CD14-positive monocyte (primary cell): ENCODE results near the gene FGFR1OP2. TPM values are rescaled to one million over a fixed set of nuclear protein-coding genes. Genes with fewer than 3 reads are reported as not detected.

Source experiments
- DNase-seq, 3 donors: peaks; one replicate each; pipeline ENCODE4 v3.0.0-alpha.2; 2011 to 2022
- H2AFZ ChIP-seq: 2 replicates; pipeline ENCODE4 v1.6.0; 2012; ENCODE audit warnings: mild to moderate bottlenecking, low read depth, low read length, inconsistent platforms; ENCODE audit not compliant: insufficient read depth, poor library complexity, severe bottlenecking
- H3K27ac ChIP-seq, 2 donors: 1 replicate in 1 of 2; 2 replicates in 1 of 2; pipeline ENCODE4 v1.5.1; 2012 to 2013; ENCODE audit warnings: low read length in 2 of 2, control low read depth in 1 of 2, inconsistent platforms in 1 of 2, low read depth in 1 of 2, mild to moderate bottlenecking in 1 of 2
- H3K27me3 ChIP-seq, 2 donors: one replicate each; pipeline versions ENCODE4 v1.6.0 to v1.6.1; 2011 to 2013; ENCODE audit warnings: low read length in 2 of 2; ENCODE audit not compliant: control insufficient read depth in 2 of 2, insufficient read depth in 2 of 2
- H3K36me3 ChIP-seq, 2 donors: replicated peaks in 1 of 2; 1 replicate in 1 of 2; 2 replicates in 1 of 2; pipeline versions ENCODE4 v1.5.1 to v1.6.1; 2012 to 2013; ENCODE audit warnings: low read length in 2 of 2, control low read depth in 1 of 2, inconsistent platforms in 1 of 2, mild to moderate bottlenecking in 1 of 2; ENCODE audit not compliant: insufficient read depth in 2 of 2, control insufficient read depth in 1 of 2
- H3K4me1 ChIP-seq, 2 donors: 1 replicate in 1 of 2; 2 replicates in 1 of 2; pipeline versions ENCODE4 v1.5.1 to v1.6.1; 2012 to 2013; ENCODE audit warnings: low read length in 2 of 2, control low read depth in 1 of 2, inconsistent platforms in 1 of 2, mild to moderate bottlenecking in 1 of 2, moderate library complexity in 1 of 2; ENCODE audit not compliant: insufficient read depth in 2 of 2, control insufficient read depth in 1 of 2
- H3K4me2 ChIP-seq: replicated peaks from 2 replicates; pipeline ENCODE3; 2012; ENCODE audit warnings: low read length, moderate library complexity, mild to moderate bottlenecking; ENCODE audit not compliant: poor library complexity, severe bottlenecking; ENCODE audit errors: extremely low read depth
- H3K4me3 ChIP-seq, 3 experiments: fragments of 200-600 bp in 1 of 3; sonication (generic) in 1 of 3; replicated peaks in 1 of 3; 1 replicate in 2 of 3; 2 replicates in 1 of 3; pipeline ENCODE4 v1.5.1; 2011 to 2013; ENCODE audit warnings: low read length in 3 of 3, mild to moderate bottlenecking in 3 of 3, control low read depth in 2 of 3, low read depth in 2 of 3, inconsistent platforms in 1 of 3, moderate library complexity in 1 of 3
- H3K79me2 ChIP-seq: 2 replicates; pipeline ENCODE4 v1.6.0; 2012; ENCODE audit warnings: mild to moderate bottlenecking, control low read depth, inconsistent platforms, low read length, moderate library complexity; ENCODE audit not compliant: insufficient read depth
- H3K9ac ChIP-seq: 2 replicates; pipeline ENCODE4 v1.6.0; 2017; ENCODE audit warnings: low read length, mild to moderate bottlenecking; ENCODE audit not compliant: insufficient read depth, poor library complexity, severe bottlenecking
- H3K9me3 ChIP-seq, 2 donors: replicated peaks in 1 of 2; 1 replicate in 1 of 2; 2 replicates in 1 of 2; pipeline versions ENCODE4 v1.5.1 to v1.6.1; 2012 to 2013; ENCODE audit warnings: low read length in 2 of 2, control low read depth in 1 of 2; ENCODE audit not compliant: control insufficient read depth in 1 of 2, insufficient read depth in 1 of 2
- H4K20me1 ChIP-seq: 2 replicates; pipeline ENCODE4 v1.6.0; 2012; ENCODE audit warnings: mild to moderate bottlenecking, low read length, control low read depth, moderate library complexity; ENCODE audit not compliant: insufficient read depth
- H3K27ac Mint-ChIP-seq, 7 donors: one replicate each; pipeline ENCODE4 v1.8.0; 2020; ENCODE audit warnings: mild to moderate bottlenecking in 7 of 7, mixed read lengths in 7 of 7, moderate library complexity in 6 of 7, inconsistent platforms in 2 of 7
- H3K27me3 Mint-ChIP-seq, 3 donors: one replicate each; pipeline ENCODE4 v1.8.0; 2021 to 2022; ENCODE audit warnings: low read depth in 3 of 3, mild to moderate bottlenecking in 3 of 3, mixed read lengths in 3 of 3, moderate library complexity in 3 of 3, inconsistent platforms in 1 of 3
- H3K36me3 Mint-ChIP-seq, 2 donors: one replicate each; pipeline ENCODE4 v1.8.0; 2020; ENCODE audit warnings: mixed read lengths in 2 of 2, inconsistent platforms in 1 of 2, mild to moderate bottlenecking in 1 of 2
- H3K4me1 Mint-ChIP-seq: one replicate; pipeline ENCODE4 v1.8.0; 2020; ENCODE audit warnings: mild to moderate bottlenecking, mixed read lengths
- H3K4me3 Mint-ChIP-seq, 2 donors: one replicate each; pipeline ENCODE4 v1.8.0; 2020; ENCODE audit warnings: mild to moderate bottlenecking in 2 of 2, mixed read lengths in 2 of 2, moderate library complexity in 1 of 2
- H3K9me3 Mint-ChIP-seq, 7 donors: one replicate each; pipeline ENCODE4 v1.8.0; 2020 to 2022; ENCODE audit warnings: mixed read lengths in 7 of 7, mild to moderate bottlenecking in 6 of 7, moderate library complexity in 6 of 7, inconsistent platforms in 2 of 7
- CTCF ChIP-seq: fragments of 200-600 bp; IDR thresholded peaks from one replicate; pipeline ENCODE4 v1.8.0; 2022; ENCODE audit warnings: antibody characterized with exemption, mild to moderate bottlenecking
- WGBS: methylation state at CpG from one replicate; pipeline ENCODE4 v1.1.5; 2013; ENCODE audit warnings: missing lambda C conversion rate; ENCODE audit not compliant: insufficient coverage; 5-methylcytosine and 5-hydroxymethylcytosine counted together
- intact Hi-C, 2 donors: fragments of 100-400 bp; cut with micrococcal nuclease; formaldehyde crosslinking; loops; one replicate each; pipeline versions ENCODE4 v1.15.0 to v1.15.1; 2023
- polyA plus RNA-seq, 3 donors: library from polyadenylated mRNA; depleted of rRNA in 1 of 3; unstranded in 2 of 3; stranded (reverse) in 1 of 3; fragments of 300-500 nt in 2 of 3; fragments of >200 nt in 1 of 3; fragmentation: Illumina TruSeq in 2 of 3; gene quantifications; 1 replicate in 2 of 3; 2 replicates in 1 of 3; pipeline ENCODE4 v1.2.3, GENCODE V29; 2012 to 2021

FGFR1OP2 gene
- polyA plus RNA-seq, 3 donors: 29.8 to 68.9 (median 66.4) TPM

- H3K4me3 Mint-ChIP-seq: no peak overlapping the region
- no peak for DNase-seq
- WGBS: no CpG with 5 or more reads among the region's 1 CpG
- H3K36me3 ChIP-seq: peaks cover 43 to 77% of the 10 kb centered on the region in 2 donors
- peaks cover 0 to 2% (median 0%) of the 10 kb centered on the region in 3 donors for H3K27me3 Mint-ChIP-seq
- no peak overlapping the region for H3K27ac Mint-ChIP-seq
- no peak overlapping the region for H3K9ac ChIP-seq
- H3K27me3 ChIP-seq: no peaks in the 10 kb centered on the region
- no peaks in the 10 kb centered on the region for H3K4me1 Mint-ChIP-seq
- H3K27ac ChIP-seq: no peak overlapping the region
- H3K4me3 ChIP-seq: no peak overlapping the region
- no peaks in the 10 kb centered on the region for H3K4me1 ChIP-seq
- TF ChIP-seq CTCF: no peak
- H3K36me3 Mint-ChIP-seq: peaks cover 71 to 80% of the 10 kb centered on the region in 2 donors
- H3K79me2 ChIP-seq: no peaks in the 10 kb centered on the region
- H3K9me3 ChIP-seq: no peaks in the 10 kb centered on the region
- intact Hi-C loops: no loop called here
- H2AFZ ChIP-seq: no peak overlapping the region
- no peaks in the 10 kb centered on the region for H4K20me1 ChIP-seq
- peaks cover 2 to 7% (median 4%) of the 10 kb centered on the region in 7 donors for H3K9me3 Mint-ChIP-seq
- no peak overlapping the region for H3K4me2 ChIP-seq
Observed at GRCh38 chr12:26906024-26906423, 32.2 kb upstream of the FGFR1OP2 start.

- no peaks in the 10 kb centered on the region for H3K4me1 ChIP-seq
- no peaks in the 10 kb centered on the region for H3K27me3 ChIP-seq
- Mint-ChIP-seq H3K4me1 (no peaks in the 10 kb centered on the region), H3K27me3 (peaks cover 0 to 2% (median 0%) of the 10 kb centered on the region in 3 donors), H3K36me3 (peaks cover 68 to 79% of the 10 kb centered on the region in 2 donors), H3K27ac (no peak overlapping the region), H3K9me3 (peaks cover 2 to 7% (median 4%) of the 10 kb centered on the region in 7 donors), H3K4me3 (no peak overlapping the region)
- no peak overlapping the region for H3K4me3 ChIP-seq
- no peak for DNase-seq
- no peak overlapping the region for H3K9ac ChIP-seq
- no peak overlapping the region for H2AFZ ChIP-seq
- TF ChIP-seq CTCF: no peak
- H3K36me3 ChIP-seq: peaks cover 50 to 84% of the 10 kb centered on the region in 2 donors
- no peak overlapping the region for H3K27ac ChIP-seq
- intact Hi-C loops: no loop called here
- H3K79me2 ChIP-seq: no peaks in the 10 kb centered on the region
- no peaks in the 10 kb centered on the region for H4K20me1 ChIP-seq
- WGBS: no CpG with 5 or more reads among the region's 1 CpG
- H3K4me2 ChIP-seq: no peak overlapping the region
- H3K9me3 ChIP-seq: no peaks in the 10 kb centered on the region
Observed at GRCh38 chr12:26906704-26907103, 31.6 kb upstream of the FGFR1OP2 start.
